ENCODE results near the gene CP.

CP gene

DNA sequence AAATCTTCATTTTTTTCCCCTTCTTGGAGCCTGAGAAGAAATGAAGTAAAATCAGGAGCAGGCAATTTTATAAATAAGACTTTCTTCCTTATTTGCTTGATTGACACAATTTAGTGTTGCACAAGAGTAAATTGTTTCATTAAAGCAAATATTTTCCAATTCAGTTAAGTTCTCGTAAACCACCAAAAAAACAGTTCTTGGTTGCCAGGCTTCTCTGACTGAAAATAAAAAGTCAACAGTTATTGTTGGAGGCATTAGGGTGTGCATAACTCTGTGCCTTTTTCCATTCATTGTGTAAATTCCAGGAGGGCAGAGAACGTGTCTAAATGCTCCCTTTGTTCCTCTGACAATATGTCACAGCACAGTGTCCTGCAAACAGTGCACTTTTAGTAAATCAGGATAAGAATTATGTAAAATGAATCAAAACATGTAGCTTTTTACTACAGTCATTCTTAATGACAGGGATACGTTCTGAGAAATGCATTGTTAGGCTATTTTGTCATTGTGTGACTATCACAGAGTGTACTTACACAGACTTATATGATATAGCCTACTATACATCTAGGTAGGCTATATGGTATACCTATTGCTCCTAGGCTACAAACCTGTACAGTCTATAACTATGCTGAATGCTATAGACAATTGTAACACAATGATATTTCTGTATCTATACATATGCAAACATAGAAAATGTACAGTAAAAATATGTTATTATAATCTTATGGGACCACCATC, at the start of gene CP:
CP (minus strand) TSS at position 47 of the 735 bp plus-strand sequence; CDS start at position 10, 37 bp downstream.
- no peak within 1 kb of the TSS for H3K27ac ChIP-seq (ENCODE audit: low read depth, low read length, poor library complexity, severe bottlenecking)
- H3K4me2 ChIP-seq (ENCODE audit: low read length), result no peak within 1 kb of the TSS
- no peaks in the 10 kb centered on the region for H3K9me3 ChIP-seq (ENCODE audit: low read length)
- H4K20me1 ChIP-seq (ENCODE audit: insufficient read depth, low read length), result no peaks in the 10 kb centered on the region
- H3K9me2 ChIP-seq (ENCODE audit: low read depth, low read length), result no peaks in the 10 kb centered on the region
- H3K27me3 ChIP-seq (ENCODE audit: insufficient read depth, low read length), result 0 out of 2 replicates have a peak, but pooled peaks cover 6% of the 10 kb centered on the region
- no peaks in the 10 kb centered on the region for H3K36me3 ChIP-seq (ENCODE audit: insufficient read depth, low read length)
- H2AFZ ChIP-seq (ENCODE audit: low read length), result no peak within 1 kb of the TSS
- TF ChIP-seq, protein P1, sequence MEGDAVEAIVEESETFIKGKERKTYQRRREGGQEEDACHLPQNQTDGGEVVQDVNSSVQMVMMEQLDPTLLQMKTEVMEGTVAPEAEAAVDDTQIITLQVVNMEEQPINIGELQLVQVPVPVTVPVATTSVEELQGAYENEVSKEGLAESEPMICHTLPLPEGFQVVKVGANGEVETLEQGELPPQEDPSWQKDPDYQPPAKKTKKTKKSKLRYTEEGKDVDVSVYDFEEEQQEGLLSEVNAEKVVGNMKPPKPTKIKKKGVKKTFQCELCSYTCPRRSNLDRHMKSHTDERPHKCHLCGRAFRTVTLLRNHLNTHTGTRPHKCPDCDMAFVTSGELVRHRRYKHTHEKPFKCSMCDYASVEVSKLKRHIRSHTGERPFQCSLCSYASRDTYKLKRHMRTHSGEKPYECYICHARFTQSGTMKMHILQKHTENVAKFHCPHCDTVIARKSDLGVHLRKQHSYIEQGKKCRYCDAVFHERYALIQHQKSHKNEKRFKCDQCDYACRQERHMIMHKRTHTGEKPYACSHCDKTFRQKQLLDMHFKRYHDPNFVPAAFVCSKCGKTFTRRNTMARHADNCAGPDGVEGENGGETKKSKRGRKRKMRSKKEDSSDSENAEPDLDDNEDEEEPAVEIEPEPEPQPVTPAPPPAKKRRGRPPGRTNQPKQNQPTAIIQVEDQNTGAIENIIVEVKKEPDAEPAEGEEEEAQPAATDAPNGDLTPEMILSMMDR (IDR thresholded peaks at IDR 0.05; ENCODE audit: low read length), result no peak
- TF ChIP-seq EZH2 (IDR thresholded peaks at IDR 0.05; ENCODE audit: borderline replicate concordance, low read length), result no peak
- no peaks in the 10 kb centered on the region for H3F3A ChIP-seq (ENCODE audit: insufficient read depth, low read length)
- no peak within 1 kb of the TSS for H3K9ac ChIP-seq (ENCODE audit: low read length)
- H3K4me3 ChIP-seq (ENCODE audit: low read depth, low read length, poor library complexity, severe bottlenecking), result no peak within 1 kb of the TSS
- H3K79me2 ChIP-seq (ENCODE audit: insufficient read depth, low read length), result no peaks in the 10 kb centered on the region
- peaks cover 6% of the 10 kb centered on the region for H3K4me1 ChIP-seq (ENCODE audit: insufficient read depth, low read length, severe bottlenecking)

DNA sequence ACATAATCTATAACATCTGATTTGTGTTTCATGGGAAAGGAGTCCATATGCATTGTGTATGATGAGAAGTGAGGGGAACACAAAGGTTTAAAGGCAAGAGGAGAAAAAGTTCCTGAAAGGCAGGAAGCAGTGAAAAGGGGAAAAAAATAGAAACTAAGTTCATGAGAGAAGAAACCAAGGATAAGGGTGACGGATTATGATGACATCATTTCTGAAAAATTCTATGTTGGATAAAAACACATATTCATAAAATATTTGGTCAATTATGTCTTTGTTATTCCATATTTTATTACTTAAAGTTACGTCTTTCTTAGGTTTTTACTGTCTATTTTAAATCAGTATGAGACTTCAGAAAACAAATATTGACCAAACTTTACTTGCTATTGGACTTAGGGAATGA, 48.6 kb upstream of the CP start:
- TF ChIP-seq EZH2 (IDR thresholded peaks at IDR 0.05; ENCODE audit: borderline replicate concordance, low read length), result no peak
- TF ChIP-seq, protein P1 (IDR thresholded peaks at IDR 0.05; ENCODE audit: low read length), result no peak
- no peaks in the 10 kb centered on the region for H3K79me2 ChIP-seq (ENCODE audit: insufficient read depth, low read length)
- H3K9ac ChIP-seq (ENCODE audit: low read length), result no peak overlapping the region
- H3K9me3 ChIP-seq (ENCODE audit: low read length), result no peaks in the 10 kb centered on the region
- no peak overlapping the region for H3K4me3 ChIP-seq (ENCODE audit: low read depth, low read length, poor library complexity, severe bottlenecking)
- H4K20me1 ChIP-seq (ENCODE audit: insufficient read depth, low read length), result no peaks in the 10 kb centered on the region
- H3K9me2 ChIP-seq (ENCODE audit: low read depth, low read length), result no peaks in the 10 kb centered on the region
- H3K4me2 ChIP-seq (ENCODE audit: low read length), result no peak overlapping the region
- H3K36me3 ChIP-seq (ENCODE audit: insufficient read depth, low read length), result no peaks in the 10 kb centered on the region
- no peak overlapping the region for H3K27ac ChIP-seq (ENCODE audit: low read depth, low read length, poor library complexity, severe bottlenecking)
- no peak overlapping the region for H2AFZ ChIP-seq (ENCODE audit: low read length)
- no peaks in the 10 kb centered on the region for H3F3A ChIP-seq (ENCODE audit: insufficient read depth, low read length)
- peaks cover 8% of the 10 kb centered on the region for H3K4me1 ChIP-seq (ENCODE audit: insufficient read depth, low read length, severe bottlenecking)
- no peaks in the 10 kb centered on the region for H3K27me3 ChIP-seq (ENCODE audit: insufficient read depth, low read length)

DNA sequence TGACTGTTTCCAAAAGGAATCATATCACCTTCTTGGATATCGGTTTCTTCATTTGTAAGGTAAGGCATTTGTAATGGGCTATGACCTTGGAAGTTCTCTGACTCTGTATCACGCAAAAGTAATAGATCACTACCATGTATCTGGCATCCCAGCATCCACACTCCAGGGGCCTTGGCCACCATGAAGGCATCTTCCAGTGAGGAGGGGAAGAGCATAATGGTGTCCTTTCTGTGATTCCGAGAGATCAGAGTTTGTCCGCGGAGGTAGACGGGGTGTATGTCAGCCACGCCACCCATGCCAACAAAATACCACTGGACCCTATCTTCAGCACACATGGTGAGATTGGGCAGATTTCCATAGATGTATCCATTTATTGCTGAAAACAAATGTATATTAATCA, 48.1 kb upstream of the CP start:
- Histone ChIP-seq H4K20me1 (ENCODE audit: insufficient read depth, low read length) (no peaks in the 10 kb centered on the region), H2AFZ (ENCODE audit: low read length) (no peak overlapping the region), H3K4me1 (ENCODE audit: insufficient read depth, low read length, severe bottlenecking) (peaks cover 8% of the 10 kb centered on the region), H3K9me2 (ENCODE audit: low read depth, low read length) (no peaks in the 10 kb centered on the region), H3K9ac (ENCODE audit: low read length) (no peak overlapping the region), H3K4me2 (ENCODE audit: low read length) (no peak overlapping the region), H3K4me3 (ENCODE audit: low read depth, low read length, poor library complexity, severe bottlenecking) (no peak overlapping the region), H3K27ac (ENCODE audit: low read depth, low read length, poor library complexity, severe bottlenecking) (no peak overlapping the region), H3F3A (ENCODE audit: insufficient read depth, low read length) (no peaks in the 10 kb centered on the region), H3K36me3 (ENCODE audit: insufficient read depth, low read length) (no peaks in the 10 kb centered on the region), H3K9me3 (ENCODE audit: low read length) (no peaks in the 10 kb centered on the region), H3K79me2 (ENCODE audit: insufficient read depth, low read length) (no peaks in the 10 kb centered on the region), H3K27me3 (ENCODE audit: insufficient read depth, low read length) (no peaks in the 10 kb centered on the region)
- no peak for TF ChIP-seq EZH2 (IDR thresholded peaks at IDR 0.05; ENCODE audit: borderline replicate concordance, low read length)
- TF ChIP-seq, protein P1 (IDR thresholded peaks at IDR 0.05; ENCODE audit: low read length), result no peak

Data from OCI-LY1 (cell line).